HEK293T (cell line): Measurements from ENCODE around the gene ATG5.

Source experiments
- ARNT ChIP-seq: fragments of 450-650 bp; IDR thresholded peaks from 2 replicates; pipeline ENCODE4 v1.6.1; 2017; ENCODE audit warnings: mild to moderate bottlenecking
- BHLHE40 ChIP-seq: fragments of 450-650 bp; IDR thresholded peaks from 2 replicates; pipeline ENCODE4 v1.6.1; 2016; ENCODE audit warnings: mild to moderate bottlenecking, moderate library complexity, borderline replicate concordance
- CTBP1 ChIP-seq: fragments of 450-650 bp; IDR thresholded peaks from 2 replicates; pipeline ENCODE4 v1.6.1; 2016; ENCODE audit warnings: borderline replicate concordance
- ELF4 ChIP-seq: fragments of 450-650 bp; IDR thresholded peaks from 2 replicates; pipeline ENCODE4 v1.6.1; 2017; ENCODE audit warnings: antibody characterized with exemption
- FOXA1 ChIP-seq: fragments of 450-650 bp; IDR thresholded peaks from 2 replicates; pipeline ENCODE4 v1.6.1; 2016; ENCODE audit warnings: mild to moderate bottlenecking
- FOXK2 ChIP-seq: fragments of 450-650 bp; IDR thresholded peaks from 2 replicates; pipeline ENCODE4 v1.6.1; 2016; ENCODE audit warnings: mild to moderate bottlenecking
- FOXM1 ChIP-seq: fragments of 450-650 bp; IDR thresholded peaks from 2 replicates; pipeline ENCODE4 v1.6.1; 2017; ENCODE audit warnings: mild to moderate bottlenecking, borderline replicate concordance
- SP1 ChIP-seq: fragments of 450-650 bp; IDR thresholded peaks from 2 replicates; pipeline ENCODE4 v1.6.1; 2017
- TARDBP ChIP-seq: fragments of 450-650 bp; IDR thresholded peaks from 2 replicates; pipeline ENCODE4 v1.6.1; 2016

DNA sequence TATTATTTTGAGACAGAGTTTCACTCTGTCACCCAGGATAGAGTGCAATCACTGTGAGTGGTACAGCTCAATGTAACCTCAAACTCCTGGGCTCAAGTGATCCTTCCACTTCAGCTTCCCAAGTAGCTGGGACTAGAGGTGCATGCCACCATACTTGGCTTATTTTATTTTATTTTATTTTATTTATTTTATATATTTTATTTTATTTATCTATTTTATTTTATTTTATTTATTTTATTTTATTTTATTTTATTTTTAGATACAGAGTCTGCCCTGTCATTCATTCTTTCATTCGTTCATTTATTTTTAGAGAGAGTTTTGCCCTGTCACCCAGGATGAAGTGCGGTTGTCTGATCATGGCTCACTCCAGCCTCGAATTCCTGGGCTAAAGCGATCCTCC, 35.5 kb downstream of the ATG5 start:
- TF ChIP-seq BHLHE40, result no peak
- no peak for TF ChIP-seq FOXK2
- TF ChIP-seq ARNT, result no peak
- TF ChIP-seq FOXM1, result no peak
- TF ChIP-seq SP1, result no peak
- no peak for TF ChIP-seq TARDBP
- no peak for TF ChIP-seq ELF4
- no peak for TF ChIP-seq CTBP1
- no peak for TF ChIP-seq FOXA1
